ENCODE data around the gene FOXC1.
A peak's percentile ranks its signal among the peaks of the same experiment; 100 is the strongest.

The FOXC1 gene

GRCh38 chr6:1600063-1600763 is 9.5 kb upstream of the FOXC1 start:
- DNase-seq, result no peak

GRCh38 chr6:1600764-1601157 is 9.0 kb upstream of the FOXC1 start:
- DNase-seq, result no peak

GRCh38 chr6:1601158-1602048 is 8.3 kb upstream of the FOXC1 start:
- no peak for DNase-seq

- DNase-seq, result no peak
These were observed 7.5 kb upstream of the FOXC1 start for GRCh38 chr6:1602049-1602713.

GRCh38 chr6:1603708-1604107 is 6.0 kb upstream of the FOXC1 start:
- no peak for DNase-seq

- DNase-seq, result peak; percentile 54
These were observed 5.3 kb upstream of the FOXC1 start for GRCh38 chr6:1604158-1605003.

GRCh38 chr6:1605004-1605892 is 4.5 kb upstream of the FOXC1 start:
- DNase-seq, result no peak

- DNase-seq, result no peak
These were observed 3.6 kb upstream of the FOXC1 start for GRCh38 chr6:1605893-1606779.

GRCh38 chr6:1606780-1607515 is 2.8 kb upstream of the FOXC1 start:
- no peak for DNase-seq

GRCh38 chr6:1607516-1608221 is 2.0 kb upstream of the FOXC1 start:
- DNase-seq, result no peak

GRCh38 chr6:1608222-1609040 is 1.3 kb upstream of the FOXC1 start:
- no peak for DNase-seq

- no peak for DNase-seq
These were observed 571 bp upstream of the FOXC1 start for GRCh38 chr6:1609041-1609647.

- DNase-seq, result no peak
These were observed 994 bp downstream of the FOXC1 start for GRCh38 chr6:1610497-1611321.

- DNase-seq, result peak; percentile 41
These were observed 1.5 kb downstream of the FOXC1 start for GRCh38 chr6:1611322-1611571.

GRCh38 chr6:1611572-1612298 is 2.0 kb downstream of the FOXC1 start:
- DNase-seq, result peak; percentile 39

- DNase-seq, result no peak
These were observed 2.7 kb downstream of the FOXC1 start for GRCh38 chr6:1612299-1612973.

All from fibroblast of skin of right biceps (primary cell).